HG03159 (cell line): ENCODE measurements around the gene RPIA.
"Not testable (repeated sequence)": the region's sequence is repeated elsewhere in the genome, so short reads cannot be mapped to it uniquely, and the experiment has no call there.

Source experiments
- ATAC-seq: cut with Tn5 transposase; IDR thresholded peaks from one replicate; pipeline ENCODE4 v1.9.1; 2021; ENCODE audit warnings: mild to moderate bottlenecking, moderate library complexity; ENCODE audit not compliant: unreplicated experiment

Gene RPIA

GRCh38 chr2:88765154-88765888, 73.8 kb downstream of the RPIA start:
- ATAC-seq, result no peak

DNA sequence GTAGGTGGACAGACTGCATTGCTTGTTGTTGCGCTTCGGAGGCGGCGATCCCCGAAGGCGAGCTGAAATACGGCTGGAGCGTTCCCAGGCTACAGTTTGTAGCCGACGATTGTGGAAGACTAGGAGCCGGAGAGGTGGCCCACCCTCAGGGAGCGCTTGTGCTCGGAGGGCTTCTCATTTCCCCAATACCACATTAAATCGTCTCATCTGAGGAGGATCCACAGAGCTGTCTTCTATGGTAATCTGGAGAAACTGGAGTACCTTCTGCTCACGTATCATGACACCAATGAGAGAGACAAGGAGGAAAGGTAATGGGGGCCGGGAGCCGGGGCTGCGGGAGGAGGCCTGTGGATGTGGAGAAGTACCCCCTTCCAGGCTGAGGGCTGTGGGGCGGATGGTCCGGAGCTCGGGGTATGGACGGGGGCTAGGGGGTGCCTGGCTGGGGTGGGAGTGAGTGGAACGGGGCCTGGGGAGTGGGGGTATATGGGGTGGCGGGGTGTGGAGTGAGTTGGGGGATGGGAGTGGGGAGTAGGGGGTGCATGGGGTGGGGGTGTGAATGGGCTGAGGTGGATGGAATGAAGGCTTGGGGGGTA, 74.5 kb downstream of the RPIA start:
- ATAC-seq, result not testable (repeated sequence)

DNA sequence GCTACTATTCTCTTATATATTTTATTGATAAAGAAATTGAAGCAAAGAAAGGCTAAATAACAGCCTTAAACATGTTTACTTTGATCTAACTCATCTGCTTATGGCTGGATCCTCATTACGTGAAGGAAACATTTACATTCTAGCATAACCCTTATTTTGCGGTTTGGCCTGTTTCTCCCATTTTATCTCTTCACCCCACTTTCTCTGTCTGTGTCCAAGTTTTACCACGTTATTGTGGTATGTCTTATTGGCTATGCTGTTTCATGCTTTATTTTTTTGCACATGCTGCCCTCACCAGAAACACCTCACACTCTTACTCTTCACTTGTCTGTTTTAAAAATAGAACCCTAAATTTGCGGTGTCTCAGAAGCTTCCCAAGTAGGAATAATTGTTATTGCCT, 78.5 kb downstream of the RPIA start:
- ATAC-seq, result no peak

DNA sequence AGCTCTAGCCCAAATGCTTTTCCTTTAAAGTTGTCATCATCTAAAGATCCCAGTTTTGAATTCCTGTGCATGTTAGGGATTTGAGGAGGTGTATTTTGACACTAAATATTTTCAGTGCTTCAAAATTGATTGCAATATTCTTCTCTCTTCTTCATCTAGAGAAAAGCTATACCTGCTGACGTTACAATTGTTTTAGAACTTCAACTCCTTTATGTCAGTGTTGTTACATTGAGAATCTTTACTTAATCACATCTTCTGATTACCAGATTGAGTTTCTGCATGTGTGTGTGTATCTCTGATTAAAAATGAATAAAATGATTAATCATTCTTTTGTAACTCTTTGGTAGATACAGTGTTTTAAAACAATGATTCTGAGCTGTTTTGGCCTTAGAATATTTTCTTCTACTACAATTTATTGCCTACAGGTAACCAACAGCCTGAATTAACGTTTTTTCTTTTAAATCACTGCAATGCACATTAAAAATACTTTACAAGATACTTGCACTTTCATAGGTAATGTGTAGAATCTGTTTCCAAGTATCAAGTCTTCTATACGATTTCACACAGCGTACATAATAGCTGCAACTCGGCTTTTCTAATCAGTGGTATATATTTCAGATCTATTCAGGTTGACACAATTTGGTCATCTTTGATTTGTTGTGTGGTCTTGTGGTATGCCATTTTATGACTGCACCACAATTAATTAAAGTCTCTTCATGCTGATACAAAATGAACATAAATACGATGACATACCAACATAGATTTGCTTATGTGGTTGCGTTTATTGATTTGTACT, 82.0 kb downstream of the RPIA start:
- not testable (repeated sequence) for ATAC-seq

DNA sequence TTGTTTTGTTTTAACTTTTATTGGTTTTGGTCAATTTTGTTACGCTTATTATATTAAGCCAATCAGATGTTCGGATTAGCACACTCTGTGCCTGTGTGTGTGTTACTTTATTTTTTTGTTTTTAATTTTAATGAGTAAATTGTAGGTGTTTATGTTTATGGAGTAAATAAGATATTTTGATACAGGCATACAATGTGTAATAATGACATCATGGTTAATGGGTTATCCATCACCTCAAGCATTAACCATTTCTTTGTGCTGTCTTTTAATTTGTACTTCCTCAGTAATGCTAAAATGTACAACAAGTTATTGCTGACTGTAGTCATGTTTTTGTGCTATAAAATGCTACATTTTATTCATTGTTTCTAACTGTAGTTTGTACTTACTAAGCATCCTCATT, 97.7 kb downstream of the RPIA start:
- not testable (repeated sequence) for ATAC-seq

- not testable (repeated sequence) for ATAC-seq
Measured at GRCh38 chr2:88795932-88796331, 104.5 kb downstream of the RPIA start.

GRCh38 chr2:88796523-88796922, 105.0 kb downstream of the RPIA start:
- ATAC-seq, result not testable (repeated sequence)

- ATAC-seq, result not testable (repeated sequence)
Measured at GRCh38 chr2:88797164-88797563, 105.7 kb downstream of the RPIA start.
